Liver (tissue), 9 donors: Measurements from ENCODE around the gene POGZ. TPM values are rescaled to one million over a fixed set of nuclear protein-coding genes. Genes with fewer than 3 reads are reported as not detected.
"Not testable (repeated sequence)": the region's sequence is repeated elsewhere in the genome, so short reads cannot be mapped to it uniquely, and the experiment has no call there.

Experiments used
- DNase-seq: peaks from one replicate; pipeline ENCODE4 v3.0.0-alpha.2; 2017; ENCODE audit warnings: low spot score
- H3K27ac ChIP-seq, 2 donors: one replicate each; pipeline ENCODE4 v1.7.0; 2013; ENCODE audit warnings: inconsistent platforms in 2 of 2, low read length in 2 of 2, control low read depth in 1 of 2, low read depth in 1 of 2, mild to moderate bottlenecking in 1 of 2
- H3K27me3 ChIP-seq, 4 donors: one replicate each; pipeline versions ENCODE4 v1.6.1 to v1.7.0; 2013; ENCODE audit warnings: low read length in 3 of 4, inconsistent platforms in 1 of 4, mild to moderate bottlenecking in 1 of 4, moderate library complexity in 1 of 4; ENCODE audit not compliant: control insufficient read depth in 4 of 4, insufficient read depth in 4 of 4
- H3K36me3 ChIP-seq, 4 donors: one replicate each; pipeline versions ENCODE4 v1.6.1 to v1.7.0; 2013; ENCODE audit warnings: low read length in 3 of 4, mild to moderate bottlenecking in 3 of 4, low read depth in 1 of 4, moderate library complexity in 1 of 4; ENCODE audit not compliant: control insufficient read depth in 4 of 4, insufficient read depth in 3 of 4
- H3K4me1 ChIP-seq, 4 donors: one replicate each; pipeline versions ENCODE4 v1.6.1 to v1.7.0; 2013; ENCODE audit warnings: low read length in 3 of 4, mild to moderate bottlenecking in 3 of 4, moderate library complexity in 1 of 4; ENCODE audit not compliant: control insufficient read depth in 4 of 4, insufficient read depth in 4 of 4
- H3K4me3 ChIP-seq, 3 donors: one replicate each; pipeline versions ENCODE4 v1.6.1 to v1.7.0; 2013; ENCODE audit warnings: low read length in 3 of 3, control low read depth in 1 of 3, low read depth in 1 of 3, mild to moderate bottlenecking in 1 of 3
- H3K9ac ChIP-seq, 2 donors: one replicate each; pipeline ENCODE4 v1.7.0; 2013; ENCODE audit warnings: low read length in 2 of 2, mild to moderate bottlenecking in 2 of 2, moderate library complexity in 2 of 2, control low read depth in 1 of 2, low read depth in 1 of 2
- H3K9me3 ChIP-seq, 4 donors: one replicate each; pipeline versions ENCODE4 v1.6.1 to v1.7.0; 2013; ENCODE audit warnings: low read length in 3 of 4; ENCODE audit not compliant: control insufficient read depth in 4 of 4
- ATF3 ChIP-seq: IDR thresholded peaks from 2 replicates; pipeline ENCODE4 v1.6.1; 2016; ENCODE audit warnings: antibody characterized with exemption
- CTCF ChIP-seq: fragments of 150-350 bp; IDR thresholded peaks from 2 replicates; pipeline ENCODE4 v1.5.1; 2017; ENCODE audit warnings: improper control_type of control experiment, low read depth, low read length; ENCODE audit not compliant: missing input control
- EGR1 ChIP-seq, 2 donors: IDR thresholded peaks; 2 replicates each; pipeline ENCODE4 v1.6.1; 2016 to 2018; ENCODE audit warnings: antibody characterized with exemption in 2 of 2, low read depth in 2 of 2
- FOXA2 ChIP-seq: IDR thresholded peaks from 2 replicates; pipeline ENCODE4 v1.6.1; 2016; ENCODE audit warnings: antibody characterized with exemption
- GABPA ChIP-seq, 2 donors: IDR thresholded peaks in 1 of 2; conservative IDR thresholded peaks in 1 of 2; 2 replicates each; pipeline ENCODE4 v1.6.1; 2016; ENCODE audit warnings: antibody characterized with exemption in 2 of 2, mild to moderate bottlenecking in 1 of 2, moderate library complexity in 1 of 2
- HNF4A ChIP-seq, 2 donors: conservative IDR thresholded peaks; 2 replicates each; pipeline ENCODE4 v1.6.1; 2016; ENCODE audit warnings: antibody characterized with exemption in 2 of 2, mild to moderate bottlenecking in 2 of 2
- HNF4G ChIP-seq: IDR thresholded peaks from 2 replicates; pipeline ENCODE4 v1.6.1; 2016; ENCODE audit warnings: antibody characterized with exemption
- JUND ChIP-seq, 2 donors: IDR thresholded peaks; 2 replicates each; pipeline ENCODE4 v1.6.1; 2016; ENCODE audit warnings: antibody characterized with exemption in 2 of 2
- MAX ChIP-seq: IDR thresholded peaks from 2 replicates; pipeline ENCODE4 v1.6.1; 2016; ENCODE audit warnings: antibody characterized with exemption
- RAD21 ChIP-seq, 2 donors: IDR thresholded peaks; 2 replicates each; pipeline ENCODE4 v1.6.1; 2016; ENCODE audit warnings: antibody characterized with exemption in 2 of 2, mild to moderate bottlenecking in 2 of 2
- REST ChIP-seq: IDR thresholded peaks from 2 replicates; pipeline ENCODE4 v1.6.1; 2016; ENCODE audit warnings: antibody characterized with exemption, mild to moderate bottlenecking
- RXRA ChIP-seq, 2 donors: IDR thresholded peaks; 2 replicates each; pipeline ENCODE4 v1.6.1; 2017 to 2018; ENCODE audit warnings: antibody characterized with exemption in 2 of 2, mild to moderate bottlenecking in 1 of 2
- SP1 ChIP-seq: IDR thresholded peaks from 2 replicates; pipeline ENCODE4 v1.6.1; 2018; ENCODE audit warnings: antibody characterized with exemption, mild to moderate bottlenecking
- TAF1 ChIP-seq: conservative IDR thresholded peaks from 2 replicates; pipeline ENCODE4 v1.6.1; 2016; ENCODE audit warnings: antibody characterized with exemption, mild to moderate bottlenecking
- YY1 ChIP-seq: IDR thresholded peaks from 2 replicates; pipeline ENCODE4 v1.6.1; 2016; ENCODE audit warnings: antibody characterized with exemption, mild to moderate bottlenecking
- ZBTB33 ChIP-seq: IDR thresholded peaks from 2 replicates; pipeline ENCODE4 v1.6.1; 2016; ENCODE audit warnings: antibody characterized with exemption
- WGBS: extraction: QIAGEN DNeasy Blood & Tissue Kit; methylation state at CpG from one replicate; pipeline ENCODE4 v1.1.7; 2013; 5-methylcytosine and 5-hydroxymethylcytosine counted together
- polyA plus RNA-seq, 2 donors: library from polyadenylated mRNA; stranded (reverse) in 1 of 2; unstranded in 1 of 2; fragments of 200-250 nt in 1 of 2; fragments of >200 nt in 1 of 2; fragmentation: Nextera tagmentation in 1 of 2; extraction: Ambion mirVana in 1 of 2; gene quantifications; one replicate each; pipeline versions ENCODE4 v1.2.1 to v1.2.3, GENCODE V29; 2013 to 2015
- total RNA-seq, 2 donors: library from RNA; depleted of rRNA; stranded (reverse); fragments of >200 nt; gene quantifications; one replicate each; pipeline ENCODE4 v1.2.3, GENCODE V29; 2014
- donor health status: healthy.
- donor health status: healthy.
- donor health status: healthy.
- donor health status: healthy.
- donor health status: healthy.

Gene POGZ
- total and polyA plus RNA-seq, 4 donors = 7.7 to 30.1 (median 17.3) TPM

GRCh38 chr1:151393583-151393982, 65.7 kb downstream of the POGZ start:
- no peak for DNase-seq
- Histone ChIP-seq H3K27ac (no peak overlapping the region), H3K9me3 (no peaks in the 10 kb centered on the region), H3K27me3 (no peaks in the 10 kb centered on the region), H3K9ac (no peak overlapping the region), H3K4me3 (no peak overlapping the region), H3K36me3 (no peaks in the 10 kb centered on the region), H3K4me1 (peaks cover 0 to 6% (median 4%) of the 10 kb centered on the region in 4 donors)
- TF ChIP-seq FOXA2 (no peak), REST (no peak), MAX (no peak), SP1 (no peak), RAD21 (IDR thresholded peaks at IDR 0.05) (no peak), ATF3 (no peak), ZBTB33 (no peak), YY1 (no peak), TAF1 (no peak), EGR1 (IDR thresholded peaks at IDR 0.05; ENCODE audit: low read depth in 2 of 2) (no peak)

- Histone ChIP-seq H3K36me3 (no peaks in the 10 kb centered on the region), H3K9ac (no peak overlapping the region), H3K9me3 (no peaks in the 10 kb centered on the region), H3K27ac (peak overlapping the region in 1 of 2 donors; percentile 3), H3K27me3 (no peaks in the 10 kb centered on the region), H3K4me1 (peaks cover 0 to 6% (median 4%) of the 10 kb centered on the region in 4 donors), H3K4me3 (no peak overlapping the region)
- 29% methylated on average over 3 of the region's 3 CpGs for WGBS
- no peak for DNase-seq
- peak; percentile 5 to 28 for TF ChIP-seq JUND (IDR thresholded peaks at IDR 0.05)
- no peak for TF ChIP-seq ATF3
- TF ChIP-seq HNF4A (conservative IDR thresholded peaks at IDR 0.05) = peak; percentile 66 to 86
- no peak for TF ChIP-seq CTCF
- TF ChIP-seq HNF4G = peak; percentile 62
- TF ChIP-seq SP1 = peak; percentile 89
- TF ChIP-seq RAD21 (IDR thresholded peaks at IDR 0.05) = peak in 1 of 2 donors; percentile 47
- TF ChIP-seq RXRA (IDR thresholded peaks at IDR 0.05) = peak; percentile 83 to 95
- TF ChIP-seq EGR1 (IDR thresholded peaks at IDR 0.05; ENCODE audit: low read depth in 2 of 2) = no peak
- TF ChIP-seq GABPA (IDR thresholded peaks at IDR 0.05 in 1 of 2, conservative IDR thresholded peaks at IDR 0.05 in 1 of 2) = no peak
- no peak for TF ChIP-seq MAX
Measured at GRCh38 chr1:151391079-151391563, 68.2 kb downstream of the POGZ start.

GRCh38 chr1:151390221-151391078, 68.8 kb downstream of the POGZ start:
- H3K4me3 ChIP-seq, H3K9me3 ChIP-seq, H3K4me1 ChIP-seq, H3K36me3 ChIP-seq, H3K27me3 ChIP-seq, DNase-seq, H3K9ac ChIP-seq: not testable (repeated sequence)
- 77% methylated on average over 22 of the region's 22 CpGs for WGBS
- H3K27ac ChIP-seq = peak overlapping the region in 1 of 2 donors; percentile 3
